ENCODE measurements around the gene KRT17.
"Not testable (repeated sequence)": the region's sequence is repeated elsewhere in the genome, so short reads cannot be mapped to it uniquely, and the experiment has no call there.

KRT17 gene

DNA sequence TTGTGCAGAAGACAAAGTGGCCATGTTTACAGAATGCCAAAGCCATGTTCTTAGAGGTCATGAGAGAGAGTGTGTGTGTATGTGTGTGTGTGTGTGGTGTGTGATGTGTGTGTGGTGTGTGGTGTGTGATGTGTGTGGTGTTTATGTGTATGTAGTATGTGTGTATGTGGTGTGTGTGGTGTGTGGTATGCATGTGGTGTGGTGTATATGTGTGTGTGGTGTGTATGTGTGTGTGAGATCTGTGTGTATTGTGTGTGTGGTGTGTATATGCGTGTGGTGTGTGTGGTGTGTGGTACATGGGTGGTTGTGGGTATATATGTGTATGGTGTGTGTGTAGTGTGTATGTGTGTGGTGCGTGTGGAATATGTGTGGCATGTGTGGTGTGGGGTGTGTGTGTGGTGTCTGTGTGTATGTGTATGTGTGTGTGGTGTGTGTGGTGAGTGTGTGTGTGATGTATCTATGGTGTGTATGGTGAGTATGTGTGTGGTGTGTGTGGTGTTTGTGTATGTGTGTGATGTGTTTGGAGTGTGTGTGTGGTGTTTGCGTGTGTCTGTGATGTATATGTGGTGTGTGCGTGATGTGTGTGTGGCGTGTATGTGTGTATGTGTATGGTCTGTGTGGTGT is 8.2 kb upstream of the KRT17 start:
- Histone ChIP-seq H3K4me1 (ENCODE audit: control insufficient read depth in 1 of 2, insufficient read depth in 1 of 2, low read depth in 1 of 2, low read length in 1 of 2) (no peaks in the 10 kb centered on the region), H3K27ac (no peak overlapping the region), H3K9me3 (no peaks in the 10 kb centered on the region), H3K4me3 (ENCODE audit: low read depth in 1 of 2, low read length in 1 of 2) (no peak overlapping the region), H3K36me3 (no peaks in the 10 kb centered on the region), H3K27me3 (no peaks in the 10 kb centered on the region)
- TF ChIP-seq, protein P1, sequence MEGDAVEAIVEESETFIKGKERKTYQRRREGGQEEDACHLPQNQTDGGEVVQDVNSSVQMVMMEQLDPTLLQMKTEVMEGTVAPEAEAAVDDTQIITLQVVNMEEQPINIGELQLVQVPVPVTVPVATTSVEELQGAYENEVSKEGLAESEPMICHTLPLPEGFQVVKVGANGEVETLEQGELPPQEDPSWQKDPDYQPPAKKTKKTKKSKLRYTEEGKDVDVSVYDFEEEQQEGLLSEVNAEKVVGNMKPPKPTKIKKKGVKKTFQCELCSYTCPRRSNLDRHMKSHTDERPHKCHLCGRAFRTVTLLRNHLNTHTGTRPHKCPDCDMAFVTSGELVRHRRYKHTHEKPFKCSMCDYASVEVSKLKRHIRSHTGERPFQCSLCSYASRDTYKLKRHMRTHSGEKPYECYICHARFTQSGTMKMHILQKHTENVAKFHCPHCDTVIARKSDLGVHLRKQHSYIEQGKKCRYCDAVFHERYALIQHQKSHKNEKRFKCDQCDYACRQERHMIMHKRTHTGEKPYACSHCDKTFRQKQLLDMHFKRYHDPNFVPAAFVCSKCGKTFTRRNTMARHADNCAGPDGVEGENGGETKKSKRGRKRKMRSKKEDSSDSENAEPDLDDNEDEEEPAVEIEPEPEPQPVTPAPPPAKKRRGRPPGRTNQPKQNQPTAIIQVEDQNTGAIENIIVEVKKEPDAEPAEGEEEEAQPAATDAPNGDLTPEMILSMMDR (IDR thresholded peaks at IDR 0.05): no peak

DNA sequence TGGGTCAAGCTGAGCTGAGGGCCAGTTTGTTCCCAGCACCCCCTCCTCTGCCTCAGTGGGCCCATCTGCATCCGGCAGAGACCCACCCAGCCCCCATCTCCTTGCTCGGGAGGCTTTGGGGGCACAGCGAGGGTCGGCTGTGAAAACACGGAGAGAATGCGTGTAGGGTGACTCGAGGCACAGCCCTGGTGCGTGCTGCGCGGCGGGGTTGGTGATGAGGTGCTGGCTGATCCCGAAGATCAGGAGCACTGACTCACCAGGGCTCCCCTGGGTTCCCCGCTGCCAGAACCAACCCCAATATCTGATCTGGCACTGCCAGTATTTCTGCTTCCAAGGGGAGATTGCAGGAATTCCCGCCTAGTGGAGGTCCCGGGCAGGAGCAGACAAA is 7.5 kb upstream of the KRT17 start:
- H3K9me3 ChIP-seq: no peaks in the 10 kb centered on the region
- no peak overlapping the region for H3K27ac ChIP-seq
- no peak overlapping the region for H3K4me3 ChIP-seq (ENCODE audit: low read depth in 1 of 2, low read length in 1 of 2)
- no peaks in the 10 kb centered on the region for H3K36me3 ChIP-seq
- TF ChIP-seq, protein P1 (IDR thresholded peaks at IDR 0.05): no peak
- H3K4me1 ChIP-seq (ENCODE audit: control insufficient read depth in 1 of 2, insufficient read depth in 1 of 2, low read depth in 1 of 2, low read length in 1 of 2): no peaks in the 10 kb centered on the region
- H3K27me3 ChIP-seq: no peaks in the 10 kb centered on the region

DNA sequence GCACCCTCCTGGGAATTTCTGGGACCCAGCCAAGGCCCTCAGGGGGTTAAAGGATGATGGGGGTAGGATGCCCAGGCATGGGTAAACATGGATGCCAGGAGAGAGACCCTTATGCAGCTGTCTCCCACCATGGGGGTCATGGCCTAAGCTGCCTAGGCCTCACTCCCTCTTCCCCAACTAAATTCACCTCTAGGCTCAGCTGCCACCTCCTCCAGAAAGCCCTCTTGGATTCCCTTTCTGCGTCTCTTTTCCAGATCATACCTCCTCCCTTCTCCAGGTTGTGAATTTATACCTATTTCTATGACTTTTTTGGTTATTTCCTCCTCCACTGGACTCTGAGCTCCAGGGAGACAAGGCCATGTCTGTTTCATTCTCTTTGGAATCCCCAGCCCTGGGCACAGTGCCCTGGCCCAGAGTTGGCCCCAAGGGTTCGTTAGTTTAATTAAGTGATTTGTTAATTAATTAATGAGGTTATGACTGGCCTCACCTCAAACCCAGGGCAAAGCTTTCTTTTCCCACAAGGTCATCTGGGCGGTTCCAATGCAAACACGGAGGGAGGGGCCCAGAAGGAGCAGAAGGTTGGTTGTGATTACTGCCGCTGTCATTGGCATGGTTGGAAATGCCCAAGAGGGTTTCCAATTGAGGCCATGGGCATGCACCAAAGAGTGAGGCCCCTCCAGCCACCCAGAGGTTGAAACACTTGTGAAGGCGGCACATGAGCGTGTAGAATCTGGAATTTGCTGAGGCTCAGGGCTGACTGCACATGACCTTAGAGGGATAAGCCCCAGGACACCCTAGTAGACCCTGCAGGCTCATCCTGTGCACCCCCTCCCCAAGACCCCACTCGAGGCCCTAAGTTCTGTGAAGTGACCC is 6.9 kb upstream of the KRT17 start:
- Histone ChIP-seq H3K36me3 (no peaks in the 10 kb centered on the region), H3K27ac (no peak overlapping the region), H3K27me3 (peaks cover 1% of the 10 kb centered on the region), H3K4me3 (ENCODE audit: low read depth in 1 of 2, low read length in 1 of 2) (no peak overlapping the region), H3K4me1 (ENCODE audit: control insufficient read depth in 1 of 2, insufficient read depth in 1 of 2, low read depth in 1 of 2, low read length in 1 of 2) (no peaks in the 10 kb centered on the region), H3K9me3 (no peaks in the 10 kb centered on the region)
- TF ChIP-seq, protein P1 (IDR thresholded peaks at IDR 0.05): no peak

DNA sequence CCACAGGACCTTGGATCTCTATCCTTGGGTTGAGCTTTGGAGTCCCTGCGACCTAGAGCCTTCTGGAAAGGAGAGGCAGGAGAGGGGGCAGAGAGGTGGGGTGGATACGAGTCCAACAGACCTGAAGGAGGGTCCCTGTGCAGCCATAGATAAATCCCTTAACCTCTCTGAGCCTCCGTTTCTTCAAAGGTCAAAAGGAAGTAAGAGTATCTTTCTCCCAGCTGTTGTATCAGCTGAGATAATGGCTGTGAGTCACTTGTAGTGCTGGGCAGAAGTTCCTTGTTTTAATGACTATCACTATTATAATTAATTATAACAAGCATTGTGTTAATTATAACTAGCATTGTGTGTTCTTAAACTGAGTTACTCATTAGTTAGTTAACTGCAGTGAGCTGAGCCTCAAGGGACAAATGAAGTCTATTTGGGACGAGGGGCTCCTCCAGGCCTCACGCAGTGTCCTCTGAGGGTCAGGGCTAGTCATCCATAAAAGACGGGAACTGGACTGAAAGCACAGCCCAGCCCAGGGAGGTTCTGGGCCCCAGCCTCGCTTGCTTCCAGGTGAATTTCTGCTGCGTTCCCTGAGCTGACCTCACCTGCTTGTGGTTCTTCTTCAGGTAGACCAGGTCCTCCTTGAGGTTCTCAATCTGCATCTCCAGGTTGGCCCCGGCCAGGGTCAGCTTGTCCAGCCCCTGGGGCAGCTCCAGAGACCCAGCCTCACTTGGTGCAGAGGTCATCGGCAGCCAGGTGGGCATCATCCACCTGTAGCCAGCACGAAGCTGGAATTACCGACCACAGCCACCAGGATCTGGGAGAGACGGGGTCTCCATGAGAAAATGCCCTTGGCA is 5.7 kb upstream of the KRT17 start:
- H3K4me3 ChIP-seq (ENCODE audit: low read depth in 1 of 2, low read length in 1 of 2): no peak overlapping the region
- H3K36me3 ChIP-seq: no peaks in the 10 kb centered on the region
- no peaks in the 10 kb centered on the region for H3K9me3 ChIP-seq
- TF ChIP-seq, protein P1 (IDR thresholded peaks at IDR 0.05): no peak
- H3K4me1 ChIP-seq (ENCODE audit: control insufficient read depth in 1 of 2, insufficient read depth in 1 of 2, low read depth in 1 of 2, low read length in 1 of 2): peaks cover 0 to 2% of the 10 kb centered on the region in 2 experiments
- no peak overlapping the region for H3K27ac ChIP-seq
- H3K27me3 ChIP-seq: peaks cover 13% of the 10 kb centered on the region

DNA sequence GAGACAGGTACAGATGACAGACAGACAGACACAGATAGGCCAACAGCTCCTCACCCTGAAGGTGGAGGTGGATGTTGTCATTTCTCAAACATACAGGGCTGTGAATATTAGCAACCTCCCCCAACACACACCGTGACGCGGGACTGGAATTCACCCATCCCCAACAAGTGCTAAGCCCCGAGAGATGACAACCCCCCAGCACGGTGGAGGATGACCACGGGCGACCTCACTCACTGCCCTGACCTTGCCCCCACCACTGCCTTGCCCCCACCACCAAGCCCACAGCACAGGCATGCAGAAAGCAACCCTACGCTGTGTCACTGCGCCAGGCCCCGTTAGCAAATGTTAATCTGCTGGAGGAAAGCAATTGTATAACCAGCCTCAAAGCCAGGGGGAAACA is 4.9 kb upstream of the KRT17 start:
- H3K27ac ChIP-seq: no peak overlapping the region

DNA sequence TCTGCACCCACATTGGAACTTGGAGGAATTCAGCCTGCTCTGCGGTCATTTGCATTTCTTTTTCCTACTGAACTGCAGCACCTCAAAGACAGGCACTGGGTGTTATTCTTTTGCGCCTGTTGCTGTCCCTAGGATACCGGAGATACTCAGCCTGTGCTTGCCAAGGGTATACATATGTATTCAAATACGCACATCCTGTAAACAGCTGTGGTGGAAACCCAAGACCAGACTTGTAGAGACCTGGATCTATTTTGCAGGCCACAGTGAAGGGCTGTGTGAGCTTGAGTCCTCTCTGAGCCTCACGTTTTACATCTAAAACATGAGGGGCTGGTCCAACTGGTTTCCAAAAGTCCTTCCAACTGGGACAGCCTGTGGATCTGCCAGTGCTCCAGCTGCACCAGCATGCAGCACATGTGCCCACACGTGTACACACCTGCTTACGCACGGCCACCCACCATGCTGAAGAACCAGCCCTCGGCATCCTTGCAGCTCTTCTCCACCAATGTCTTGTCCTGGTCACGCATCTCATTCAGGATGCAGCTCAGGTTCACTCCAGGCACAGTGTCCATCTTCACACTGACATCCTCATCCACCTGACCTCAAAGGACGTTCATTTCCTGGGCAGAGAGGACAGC is 4.4 kb upstream of the KRT17 start:
- peaks cover 22% of the 10 kb centered on the region for H3K27me3 ChIP-seq
- not testable (repeated sequence) for H3K4me3 ChIP-seq (ENCODE audit: low read depth in 1 of 2, low read length in 1 of 2); H3K27ac ChIP-seq; H3K9me3 ChIP-seq; H3K36me3 ChIP-seq
- peaks cover 5 to 14% of the 10 kb centered on the region in 2 experiments for H3K4me1 ChIP-seq (ENCODE audit: control insufficient read depth in 1 of 2, insufficient read depth in 1 of 2, low read depth in 1 of 2, low read length in 1 of 2)

More for the DNA sequence above, 4.9 kb upstream of the KRT17 start:
- peaks cover 5 to 9% of the 10 kb centered on the region in 2 experiments for H3K4me1 ChIP-seq (ENCODE audit: control insufficient read depth in 1 of 2, insufficient read depth in 1 of 2, low read depth in 1 of 2, low read length in 1 of 2)
- H3K27me3 ChIP-seq: peaks cover 21% of the 10 kb centered on the region
- TF ChIP-seq, protein P1 (IDR thresholded peaks at IDR 0.05): no peak
- H3K9me3 ChIP-seq: no peaks in the 10 kb centered on the region
- H3K4me3 ChIP-seq (ENCODE audit: low read depth in 1 of 2, low read length in 1 of 2): no peak overlapping the region
- H3K36me3 ChIP-seq: no peaks in the 10 kb centered on the region

DNA sequence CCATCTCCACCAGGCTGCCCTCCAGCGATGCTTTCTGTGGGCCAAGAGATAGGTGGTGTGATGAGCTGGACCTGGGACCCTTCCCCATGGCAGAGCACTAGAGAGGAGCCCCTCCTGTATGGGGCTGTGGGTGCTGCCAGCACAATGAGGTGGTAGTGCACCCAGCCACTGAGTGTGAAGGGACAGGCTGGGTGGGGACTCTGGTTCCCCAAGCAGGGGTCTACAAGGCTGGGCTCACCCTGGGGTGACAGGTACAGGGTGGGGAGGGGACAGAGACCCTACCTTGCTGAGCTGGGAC is 3.6 kb upstream of the KRT17 start:
- H3K27ac ChIP-seq; H3K9me3 ChIP-seq; H3K4me3 ChIP-seq (ENCODE audit: low read depth in 1 of 2, low read length in 1 of 2); H3K36me3 ChIP-seq: not testable (repeated sequence)
- Histone ChIP-seq H3K4me1 (ENCODE audit: control insufficient read depth in 1 of 2, insufficient read depth in 1 of 2, low read depth in 1 of 2, low read length in 1 of 2) (peaks cover 5 to 14% of the 10 kb centered on the region in 2 experiments), H3K27me3 (peaks cover 22% of the 10 kb centered on the region)
